ENCODE results near the gene OTUB1.
"Not testable (repeated sequence)": the region's sequence is repeated elsewhere in the genome, so short reads cannot be mapped to it uniquely, and the experiment has no call there.

OTUB1 gene

DNA sequence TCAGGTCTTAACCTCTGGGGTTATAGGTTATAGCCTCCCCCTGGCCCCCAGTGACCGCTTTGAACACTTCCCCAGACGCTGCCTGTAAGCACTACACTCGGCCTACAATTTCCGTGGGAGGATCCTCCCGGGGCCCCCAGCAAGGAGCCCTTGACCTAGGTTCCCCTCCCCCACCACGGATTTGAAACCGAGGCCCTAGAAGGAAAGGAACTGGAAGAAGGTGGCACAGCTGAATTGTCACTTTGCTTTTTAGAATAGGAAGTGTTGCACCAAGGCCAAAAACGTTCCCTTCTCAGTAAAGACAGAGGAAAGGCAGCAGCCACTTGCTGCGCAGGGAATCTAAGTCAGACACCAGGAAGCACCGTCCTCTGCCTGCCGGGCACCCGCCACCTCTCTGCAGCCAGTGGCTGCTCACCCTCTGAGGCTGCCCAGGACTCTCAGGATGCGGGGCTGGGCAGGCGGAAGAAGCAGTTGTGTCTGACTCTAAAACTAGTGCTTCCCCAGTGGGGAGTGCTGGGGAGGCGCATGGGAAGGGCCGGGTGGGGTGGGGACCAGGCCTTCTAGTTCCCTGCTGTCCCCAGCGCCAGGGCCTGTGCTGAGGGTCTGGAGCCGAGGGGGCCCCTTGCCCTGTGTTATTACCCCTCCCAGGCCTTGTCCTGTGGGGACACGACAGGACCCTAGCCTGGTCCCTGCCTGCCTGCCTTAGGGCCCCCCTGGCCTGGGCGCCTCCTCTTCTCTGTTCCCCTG lies 41.6 kb downstream of the OTUB1 start:
- DNase-seq = no peak

DNA sequence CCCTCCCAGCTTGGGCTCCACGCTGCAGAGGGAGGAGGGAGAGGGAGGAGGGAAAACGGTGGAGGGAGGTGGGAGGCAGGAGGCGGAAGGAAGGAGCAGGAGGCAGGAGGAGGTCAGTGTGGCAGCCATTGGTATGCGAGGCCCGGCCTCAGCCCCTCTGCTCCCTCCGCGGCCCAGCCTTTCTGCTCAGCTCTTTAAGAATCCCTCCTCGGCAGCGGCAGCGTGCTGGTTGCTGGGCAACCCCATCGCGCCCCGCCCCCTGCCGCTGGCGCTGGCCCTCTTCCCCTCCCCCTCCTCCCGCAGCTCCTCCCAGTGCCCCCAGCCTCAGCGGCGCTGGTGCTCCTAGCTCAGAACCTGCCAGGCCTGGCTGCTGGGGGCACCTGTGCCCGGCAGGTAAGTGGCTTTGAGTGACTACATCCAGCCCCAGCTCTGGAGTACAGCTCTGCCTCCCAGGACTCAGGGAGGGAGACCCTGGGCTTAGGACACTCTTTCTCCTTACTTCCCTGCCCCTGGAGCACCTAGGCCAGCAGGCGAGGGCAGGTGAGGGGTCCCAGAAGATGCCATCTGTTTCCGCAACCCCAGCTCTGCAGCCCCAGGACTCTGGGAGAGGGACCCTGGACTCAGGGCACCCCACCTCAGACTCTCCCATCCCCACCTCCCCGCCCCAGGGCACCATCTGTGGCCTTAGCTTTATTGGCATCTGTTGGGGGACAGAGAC lies 42.3 kb downstream of the OTUB1 start:
- peak; percentile 29 for DNase-seq

DNA sequence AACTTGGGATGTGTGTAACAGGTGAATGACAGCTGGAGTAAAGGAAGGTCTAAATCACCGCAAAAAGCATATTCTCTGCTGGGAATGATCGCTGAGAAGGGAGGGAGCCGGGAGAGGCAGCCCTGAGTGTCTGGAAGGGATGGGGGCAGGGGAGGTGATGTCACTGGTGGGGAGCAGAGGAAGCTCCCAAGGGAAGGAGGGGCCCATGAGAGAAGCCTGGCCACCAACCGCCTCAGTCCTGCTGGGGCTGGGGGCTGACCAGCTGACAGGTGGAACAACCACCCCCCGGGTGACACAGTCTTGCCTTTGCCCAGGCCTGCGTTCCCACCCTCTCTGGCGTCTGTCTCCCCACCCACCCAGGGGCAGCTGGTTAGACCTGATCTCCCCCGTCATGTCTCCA lies 43.5 kb downstream of the OTUB1 start:
- no peak for DNase-seq

DNA sequence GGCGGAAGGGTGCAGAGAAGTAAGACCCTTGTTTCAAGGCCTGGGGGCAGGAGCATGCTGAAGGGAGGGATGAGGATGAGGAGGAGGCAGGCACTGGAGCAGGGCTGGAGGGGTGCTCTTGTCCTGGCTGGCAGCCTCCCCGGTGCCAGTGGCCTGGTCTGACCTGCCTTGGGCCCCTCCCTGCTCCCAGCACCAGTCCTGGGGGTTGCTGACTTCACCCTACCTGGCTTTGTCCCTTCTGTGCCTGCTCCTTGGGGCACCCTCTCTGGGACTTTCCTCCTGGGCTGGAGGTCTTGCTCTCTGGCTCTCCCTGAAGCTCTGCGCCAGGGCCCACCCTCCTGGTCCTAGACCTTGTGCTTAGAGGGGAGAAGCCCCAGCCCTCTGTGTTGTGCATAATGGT lies 44.8 kb downstream of the OTUB1 start:
- DNase-seq = no peak

DNA sequence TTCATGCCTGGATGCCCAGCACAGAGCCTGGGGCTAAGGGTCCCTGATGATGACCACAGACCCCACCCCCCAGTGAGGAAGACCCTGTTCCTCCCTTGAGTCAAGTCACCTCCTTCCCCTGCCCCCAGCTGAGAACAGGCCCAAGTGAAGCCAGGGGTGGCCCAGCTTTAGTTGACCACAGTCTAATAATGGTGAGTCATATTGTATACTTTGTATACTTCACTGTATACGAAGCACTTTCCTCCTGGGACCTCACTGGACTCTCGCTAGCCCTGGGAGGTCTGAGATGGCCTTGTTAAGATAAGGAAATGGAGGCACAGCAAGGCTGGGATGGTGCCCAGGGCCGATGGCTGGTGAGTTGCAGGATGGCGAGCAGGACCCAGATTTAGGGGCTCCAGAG lies 45.8 kb downstream of the OTUB1 start:
- DNase-seq = no peak

DNA sequence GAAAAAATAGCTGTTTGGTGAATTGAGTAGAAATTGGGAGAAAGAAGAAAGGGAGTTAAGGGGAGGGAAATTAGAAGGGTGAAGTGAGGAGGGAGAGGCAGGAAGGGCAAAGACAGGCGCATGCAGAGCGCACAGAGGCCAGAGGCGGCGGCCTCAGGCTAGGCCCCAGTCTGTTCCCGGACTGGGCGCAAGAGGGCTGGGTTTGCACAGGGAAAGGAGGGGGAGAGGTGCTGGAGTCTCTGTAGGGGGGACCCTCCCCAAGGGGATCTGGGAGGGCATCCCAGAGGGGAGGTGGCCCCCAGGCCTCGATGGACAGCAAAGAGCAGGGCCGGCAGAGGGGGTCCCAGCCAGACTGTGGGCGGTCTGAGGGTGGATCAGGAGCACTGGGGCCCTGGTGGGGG lies 48.2 kb downstream of the OTUB1 start:
- DNase-seq = no peak

DNA sequence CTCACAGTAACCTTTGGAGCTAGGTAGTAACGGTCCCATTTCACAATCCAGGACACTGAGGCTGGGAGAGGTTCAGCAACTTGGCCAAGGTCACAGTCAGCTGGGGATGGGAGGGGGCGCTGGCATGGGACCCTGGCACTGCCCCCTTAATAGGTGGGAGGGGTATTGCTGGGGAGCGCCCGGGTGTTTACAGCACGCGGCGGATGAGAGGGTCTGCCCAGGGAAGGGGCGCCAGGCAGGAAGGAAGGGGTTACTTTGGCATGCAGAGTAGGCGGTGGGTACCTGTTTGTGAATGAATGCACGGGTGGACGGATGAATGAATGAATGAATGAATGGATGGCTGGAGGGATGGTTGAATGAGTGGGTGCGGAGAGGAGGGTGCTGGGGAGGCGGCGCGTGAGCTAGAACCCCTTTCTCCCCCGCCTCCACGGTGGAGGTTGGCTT lies 48.9 kb downstream of the OTUB1 start:
- DNase-seq = no peak

DNA sequence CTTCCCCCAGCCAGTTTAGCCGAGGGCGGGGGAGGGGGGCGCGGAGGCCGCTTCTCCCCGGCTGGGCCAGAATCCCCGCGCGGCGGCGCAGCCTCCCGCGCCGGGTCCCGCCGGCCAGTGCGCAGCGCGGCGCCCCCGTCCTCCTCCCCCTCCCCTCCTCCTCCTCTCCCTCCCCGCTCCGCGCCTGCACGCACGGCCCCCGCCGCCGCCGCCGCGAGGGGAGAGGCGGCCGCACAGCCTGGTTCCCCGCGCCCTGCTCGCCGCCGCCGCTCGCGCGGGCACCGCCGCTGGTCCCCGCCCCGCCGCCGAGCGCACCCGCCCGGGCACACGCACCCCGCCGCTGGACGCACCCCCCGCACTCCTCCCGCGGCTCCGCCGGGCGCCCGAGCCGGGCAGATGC lies 49.3 kb downstream of the OTUB1 start, which contains the start of gene FLRT1:
Gene FLRT1 (plus strand): TSS at position 356 of the 400 bp plus-strand sequence. CDS start 80,337 bp downstream, outside the sequence.
- no peak for DNase-seq

DNA sequence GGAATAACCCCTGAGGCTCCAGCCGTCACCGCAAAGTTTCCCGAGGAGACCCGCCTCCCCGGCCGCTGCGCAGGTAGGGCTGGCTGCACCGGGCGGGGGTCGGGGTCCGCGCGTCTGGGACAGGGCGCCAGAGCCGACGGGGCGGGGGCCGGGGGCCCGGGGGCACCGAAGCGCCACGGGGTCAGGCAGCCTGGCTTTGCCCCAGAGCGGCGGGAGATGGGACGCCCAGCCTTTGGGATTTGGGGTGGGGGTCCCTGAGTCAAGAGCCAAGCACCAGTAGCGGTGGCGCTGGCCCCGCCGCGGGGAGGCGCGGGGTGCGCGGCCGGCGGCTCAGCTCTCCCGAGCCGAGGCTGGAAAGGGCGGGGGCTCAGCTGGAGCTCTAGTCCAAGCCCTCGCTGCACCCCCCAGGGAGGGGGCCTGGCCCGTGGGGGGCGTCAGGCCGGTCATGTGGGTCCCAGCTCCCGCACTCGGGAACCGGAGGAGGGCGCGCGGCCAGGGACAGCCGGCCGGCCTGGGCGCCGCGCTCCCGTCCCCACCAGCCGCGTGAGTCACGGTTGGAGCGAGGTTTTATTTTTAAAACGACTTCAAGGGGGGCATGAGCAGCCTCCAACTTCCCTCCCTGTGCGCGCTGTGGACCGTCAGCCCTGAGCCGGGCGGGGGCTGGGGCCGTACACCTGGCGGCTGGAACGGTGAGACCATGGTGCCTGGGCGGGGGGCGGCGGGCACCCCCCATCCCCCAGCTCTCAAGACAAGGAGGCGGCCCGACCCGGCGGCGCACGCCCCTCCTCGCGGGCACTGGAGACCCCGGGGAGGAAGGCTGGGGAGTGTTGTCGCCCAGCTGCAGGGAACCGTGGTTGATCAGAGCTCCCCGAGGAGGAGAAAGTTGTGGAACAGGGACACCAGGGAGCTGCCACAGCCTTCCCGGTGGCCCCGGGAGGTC lies 50.1 kb downstream of the OTUB1 start:
- no peak for DNase-seq

DNA sequence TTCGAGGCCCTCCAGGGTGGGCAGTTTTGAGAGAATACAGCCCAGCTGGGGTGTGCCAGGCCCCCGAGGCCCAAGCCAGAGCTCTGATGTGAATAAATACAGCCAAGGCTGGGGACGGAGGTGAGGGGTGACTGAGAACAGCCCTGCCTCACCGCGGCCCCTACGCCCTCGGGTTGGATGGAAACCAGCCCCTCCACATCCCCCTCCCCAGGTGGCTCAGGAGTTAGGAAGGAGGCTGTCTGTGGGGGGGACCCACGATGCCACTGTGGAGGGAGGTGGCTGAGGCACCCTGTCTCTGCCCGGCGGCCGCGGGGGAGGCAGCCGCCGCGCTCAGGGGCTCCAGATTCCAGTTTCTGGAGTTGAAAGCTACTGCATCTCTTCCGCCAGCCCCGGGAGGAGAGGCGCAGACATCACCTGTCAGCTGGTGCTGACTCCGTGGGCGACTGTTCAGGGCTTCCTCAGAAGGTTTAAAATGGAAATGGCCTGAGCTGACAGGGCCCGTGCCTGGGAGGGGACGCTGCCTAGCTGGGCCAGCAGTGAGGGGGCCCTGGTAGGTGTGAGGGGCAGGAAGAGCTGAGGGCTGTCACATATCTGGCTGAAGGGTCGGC lies 50.9 kb downstream of the OTUB1 start:
- DNase-seq = no peak

DNA sequence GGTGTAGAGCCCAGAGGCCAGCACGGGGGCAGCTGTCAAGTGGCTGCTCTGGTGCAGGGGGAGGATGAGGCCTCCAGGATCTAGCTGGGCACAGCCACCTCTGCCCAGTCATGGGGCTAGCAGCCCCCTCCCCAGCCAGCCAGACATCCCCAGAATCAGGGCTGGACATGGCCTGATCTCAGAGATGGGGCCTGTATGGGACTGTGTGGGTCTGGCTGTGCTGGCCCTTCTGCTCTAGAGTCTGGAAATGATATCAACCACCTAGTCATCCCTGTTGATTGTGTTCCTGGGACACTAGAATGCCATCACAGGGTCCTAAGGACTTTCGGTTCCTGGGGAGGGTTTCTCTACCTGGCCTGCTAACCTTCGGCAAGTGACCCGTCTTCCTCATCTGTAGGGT lies 52.3 kb downstream of the OTUB1 start:
- DNase-seq = no peak

DNA sequence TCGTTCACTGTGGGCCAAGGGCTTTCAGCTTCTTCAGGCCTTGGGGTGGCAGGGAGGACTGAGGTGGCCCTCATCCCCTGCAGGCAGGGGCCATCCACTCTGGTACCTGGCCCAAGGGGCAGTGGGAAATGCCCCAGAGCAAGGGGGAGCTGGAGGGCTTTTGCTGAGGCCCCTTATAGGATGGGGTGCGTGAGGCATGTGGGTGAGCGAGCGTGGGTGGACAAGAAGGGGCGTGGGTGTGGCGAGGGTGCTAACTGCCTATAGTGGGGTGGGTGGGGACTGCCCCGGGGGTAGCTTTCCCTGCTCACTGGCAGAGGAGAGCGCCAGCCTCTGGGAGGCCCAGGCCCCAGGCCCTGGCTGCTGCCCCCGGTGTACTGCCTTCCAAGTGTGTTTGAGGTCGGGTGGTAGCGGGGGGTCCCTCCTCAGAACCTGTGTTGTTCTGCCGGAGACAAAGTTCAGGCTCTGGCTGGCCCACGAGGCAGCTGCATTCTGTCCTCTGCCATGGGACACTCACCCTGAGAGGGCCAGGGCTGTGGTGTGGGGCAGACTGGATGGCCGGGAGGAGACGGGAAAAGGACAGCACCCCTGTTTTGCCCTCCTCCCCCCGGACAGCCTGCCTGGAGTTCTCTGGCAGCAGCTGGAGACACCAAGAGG lies 52.9 kb downstream of the OTUB1 start:
- no peak for DNase-seq

DNA sequence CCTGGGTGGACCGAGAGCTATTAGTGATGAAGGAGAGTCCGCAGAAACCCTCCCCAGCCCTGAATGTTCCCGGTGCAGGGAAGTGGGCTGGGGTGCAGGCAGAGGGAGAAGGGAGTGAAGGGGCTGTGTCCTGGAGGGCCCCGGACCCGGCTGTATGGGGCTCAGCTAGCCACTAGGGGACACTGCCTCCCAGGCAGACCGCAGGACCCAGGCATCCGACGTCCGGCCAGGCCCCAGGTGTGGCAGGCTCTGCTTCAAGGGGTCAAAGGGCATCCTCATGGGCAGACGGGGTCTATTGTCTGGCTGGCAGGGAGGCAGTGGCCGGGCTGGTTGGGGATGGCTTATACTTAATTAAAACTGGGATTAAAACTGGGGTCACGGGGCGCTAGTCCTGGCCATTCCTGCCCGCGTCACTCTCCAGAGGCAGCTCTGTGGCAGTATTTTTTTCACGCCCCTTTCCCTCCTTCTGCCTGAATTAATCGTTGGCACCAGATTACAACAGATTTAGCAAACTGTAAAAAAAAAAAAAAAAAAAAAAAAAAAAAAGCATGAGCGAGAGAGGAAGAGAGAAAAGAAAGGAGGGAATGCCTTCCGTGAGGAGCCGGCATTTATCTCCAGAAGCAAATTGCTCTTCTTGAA lies 54.6 kb downstream of the OTUB1 start:
- DNase-seq = no peak

DNA sequence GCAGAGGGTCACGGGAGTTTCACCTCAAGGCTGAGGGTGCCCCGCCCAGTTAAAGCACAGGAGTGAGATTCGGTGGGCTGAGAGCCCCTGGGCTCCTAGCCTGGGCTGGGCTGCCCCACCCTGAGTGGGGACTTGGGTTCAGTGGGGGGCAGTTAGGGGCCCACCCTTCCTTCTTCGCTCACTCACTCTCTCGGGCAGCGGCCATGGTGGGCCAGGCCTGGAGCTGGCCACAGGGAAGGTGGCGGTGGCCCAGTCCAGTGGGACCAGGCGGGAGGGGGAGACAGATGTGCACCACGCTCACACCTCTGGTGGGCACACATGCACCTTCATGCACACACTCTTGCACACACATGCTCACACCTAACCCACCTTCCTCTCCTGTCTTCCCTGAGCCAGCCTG lies 55.6 kb downstream of the OTUB1 start:
- no peak for DNase-seq

DNA sequence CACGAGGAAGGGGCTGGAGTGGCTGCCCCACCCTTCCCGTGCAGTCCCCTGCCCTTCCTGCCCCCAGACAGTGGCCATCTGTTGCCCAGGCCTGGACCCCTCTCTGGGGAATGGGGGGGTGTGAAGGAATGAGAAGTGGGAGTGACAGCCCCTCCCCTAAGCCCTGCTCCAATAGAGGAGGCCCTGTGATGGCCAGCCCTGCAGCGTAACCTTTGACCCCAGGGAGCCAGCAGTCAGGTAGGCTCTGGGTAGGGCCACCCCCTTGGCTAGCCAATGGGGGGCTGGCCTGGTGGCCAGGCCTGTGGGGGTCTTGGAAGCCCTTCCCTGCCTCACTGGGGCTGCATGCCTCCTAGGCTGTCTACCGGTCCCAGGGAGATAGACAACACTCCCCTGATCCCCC lies 56.1 kb downstream of the OTUB1 start:
- DNase-seq = no peak

DNA sequence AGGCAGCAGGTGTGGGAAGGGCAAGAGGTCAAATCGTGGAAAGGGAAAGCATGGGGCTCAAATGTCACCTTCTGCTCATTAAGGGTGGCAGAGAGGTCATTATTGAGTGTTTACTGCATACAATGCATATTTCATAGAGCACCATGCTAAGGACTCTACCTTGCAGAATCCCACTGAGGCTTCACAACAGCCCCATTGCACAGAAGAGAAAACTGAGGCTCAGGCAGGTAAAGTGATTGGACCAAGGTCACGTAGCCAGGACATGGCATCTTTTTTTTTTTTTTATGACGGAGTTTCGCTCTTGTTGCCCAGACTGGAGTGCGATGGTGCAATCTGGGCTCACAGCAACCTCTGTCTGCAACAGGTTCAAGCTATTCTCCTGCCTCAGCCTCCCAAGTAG lies 57.3 kb downstream of the OTUB1 start:
- no peak for DNase-seq

DNA sequence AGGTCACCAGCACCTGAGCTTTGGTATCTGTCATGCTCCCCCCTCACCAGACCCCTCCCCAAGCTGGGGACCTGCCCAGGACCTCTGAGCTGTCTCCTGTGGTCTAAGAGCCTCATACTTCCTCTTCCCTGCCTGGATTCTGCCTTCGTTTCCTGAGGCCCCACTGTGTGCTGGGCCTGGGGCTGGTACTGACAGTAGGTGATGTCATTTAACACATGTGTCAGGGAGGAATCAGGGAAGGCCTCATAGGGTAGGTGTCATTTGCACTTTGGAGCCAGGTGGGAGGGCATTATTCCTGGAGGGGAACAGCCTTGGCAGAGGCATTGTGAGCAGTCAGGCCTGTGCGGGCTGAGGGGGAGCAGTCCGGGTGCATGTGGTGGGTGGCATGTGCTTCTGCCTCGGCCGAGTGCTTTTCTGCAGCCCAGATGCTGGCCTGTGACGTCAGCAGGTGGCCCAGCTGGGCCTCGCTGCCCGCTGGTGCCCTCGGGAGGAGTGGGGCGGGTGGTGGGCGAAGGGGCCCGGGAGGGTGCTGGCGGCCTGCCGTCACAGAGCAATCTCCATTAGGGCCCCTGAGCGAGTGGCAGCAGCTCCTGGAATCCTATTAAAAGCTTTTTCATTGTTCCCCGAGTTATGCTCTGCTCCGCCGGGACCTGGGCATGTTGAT lies 58.6 kb downstream of the OTUB1 start:
- peak; percentile 54 for DNase-seq

DNA sequence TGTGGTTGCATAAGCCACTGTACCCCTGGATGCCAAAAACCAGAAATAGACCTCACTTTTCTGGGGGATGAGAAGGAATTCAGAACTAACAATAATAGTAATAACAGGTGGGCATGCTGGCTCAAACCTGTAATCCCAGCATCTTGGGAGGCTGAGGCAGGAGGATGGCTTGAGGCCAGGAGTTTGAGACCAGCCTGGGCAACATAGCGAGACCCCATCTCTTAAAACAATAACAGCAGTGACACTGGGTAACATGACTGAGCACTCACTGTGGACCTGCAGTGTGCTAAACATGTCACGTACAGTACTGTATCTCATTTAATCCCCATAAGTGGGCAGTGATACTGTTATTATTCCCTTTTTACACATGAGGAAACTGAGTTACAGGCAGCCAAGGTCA lies 59.5 kb downstream of the OTUB1 start:
- no peak for DNase-seq

DNA sequence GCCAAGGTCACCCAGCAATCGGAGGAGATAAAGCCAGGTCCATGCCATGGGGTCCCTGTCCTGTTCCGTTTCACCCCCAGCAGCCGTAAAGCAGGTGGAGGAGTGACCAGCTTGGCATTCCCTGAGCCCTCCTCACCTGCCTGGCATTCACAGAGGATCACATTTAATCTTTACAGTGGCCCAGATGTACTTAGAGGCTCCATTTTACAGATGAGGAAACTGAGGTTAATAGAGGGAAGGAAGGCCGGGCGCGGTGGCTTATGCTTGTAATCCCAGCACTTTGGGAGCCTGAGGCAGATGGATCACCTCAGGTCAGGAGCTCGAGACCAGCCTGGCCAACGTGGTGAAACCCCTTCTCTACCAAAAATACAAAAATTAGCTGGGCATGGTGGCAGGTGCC lies 61.1 kb downstream of the OTUB1 start:
- DNase-seq = not testable (repeated sequence)
